HG03175 (cell line): ENCODE data around the gene MED12L.

Experiments
- ATAC-seq: cut with Tn5 transposase; IDR thresholded peaks from one replicate; pipeline ENCODE4 v1.9.1; 2021; ENCODE audit warnings: mild to moderate bottlenecking, moderate library complexity; ENCODE audit not compliant: unreplicated experiment

Gene MED12L

DNA sequence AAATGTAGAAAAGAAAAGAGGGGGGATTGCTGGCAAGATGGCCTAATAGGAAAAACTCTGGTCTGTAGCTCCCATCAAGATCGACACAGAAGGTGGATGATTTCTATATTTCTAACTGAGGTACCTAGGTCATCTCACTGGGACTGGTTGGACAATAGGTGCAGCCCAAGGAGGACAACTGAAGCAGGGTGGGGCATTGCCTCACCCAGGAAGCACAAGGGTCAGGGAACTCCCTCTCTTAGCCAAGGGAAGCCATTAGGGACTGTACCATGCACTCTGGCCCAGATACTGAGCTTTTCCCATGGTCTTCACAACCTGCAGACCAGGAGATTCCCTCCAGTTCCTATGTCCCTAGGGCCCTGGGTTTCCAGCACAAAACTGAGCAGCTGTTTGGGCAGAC is 398.0 kb downstream of the MED12L start:
- ATAC-seq, result no peak

DNA sequence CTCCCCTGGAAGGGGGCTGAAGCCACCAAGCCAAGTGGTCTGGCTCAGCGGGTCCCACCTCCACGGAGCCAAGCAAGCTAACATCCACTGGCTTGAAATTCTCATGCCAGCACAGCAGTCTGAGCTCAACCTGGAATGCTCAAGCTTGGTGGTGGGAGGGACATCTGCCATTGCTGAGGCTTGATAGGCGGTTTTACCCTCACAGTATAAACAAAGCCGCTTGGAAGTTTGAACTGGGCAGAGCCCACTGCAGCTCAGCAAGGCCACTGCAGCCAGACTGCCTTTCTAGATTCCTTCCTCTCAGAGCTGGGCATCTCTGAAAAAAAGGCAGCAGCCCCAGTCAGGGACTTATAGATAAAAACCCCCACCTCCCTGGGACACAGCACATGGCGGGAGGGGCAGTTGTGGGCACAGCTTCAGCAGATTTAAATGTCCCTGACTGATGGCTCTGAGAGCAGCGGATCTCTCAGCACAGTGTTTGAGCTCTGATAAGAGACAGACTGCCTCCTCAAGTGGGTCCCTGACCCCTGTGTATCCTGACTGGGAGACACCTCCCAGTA is 398.6 kb downstream of the MED12L start:
- ATAC-seq, result no peak
